Chondrocyte (in vitro differentiated cells): ENCODE results near the gene RCN2. TPM values are rescaled to one million over a fixed set of nuclear protein-coding genes. Genes with fewer than 3 reads are reported as not detected.
A peak's percentile ranks its signal among the peaks of the same experiment; 100 is the strongest.

Source experiments
- DNase-seq: peaks from one replicate; pipeline ENCODE4 v3.0.0; 2021; ENCODE audit warnings: mixed read lengths, low spot score
- H3K27ac Mint-ChIP-seq: one replicate; pipeline ENCODE4 v1.8.0; 2021; ENCODE audit warnings: mild to moderate bottlenecking, moderate library complexity, mixed read lengths; ENCODE audit not compliant: unreplicated experiment
- H3K27me3 Mint-ChIP-seq: 2 replicates; pipeline ENCODE4 v1.8.0; 2021; ENCODE audit warnings: low read depth, mixed read lengths
- H3K36me3 Mint-ChIP-seq: 2 replicates; pipeline ENCODE4 v1.8.0; 2021; ENCODE audit warnings: low read depth, mixed read lengths
- H3K4me1 Mint-ChIP-seq: 2 replicates; pipeline ENCODE4 v1.8.0; 2021; ENCODE audit warnings: low read depth, mild to moderate bottlenecking, mixed read lengths
- H3K4me3 Mint-ChIP-seq: one replicate; pipeline ENCODE4 v1.8.0; 2021; ENCODE audit warnings: mild to moderate bottlenecking, moderate library complexity, mixed read lengths; ENCODE audit not compliant: unreplicated experiment
- H3K9me3 Mint-ChIP-seq: 2 replicates; pipeline ENCODE4 v1.8.0; 2021; ENCODE audit warnings: low read depth, mixed read lengths
- CTCF ChIP-seq: fragments of 200-600 bp; sonication (generic); IDR thresholded peaks from 2 replicates; pipeline ENCODE4 v1.5.0; 2021; ENCODE audit warnings: antibody characterized with exemption, mild to moderate bottlenecking, moderate library complexity
- total RNA-seq: library from RNA; stranded (reverse); gene quantifications from 3 replicates; pipeline ENCODE4 v1.2.1, GENCODE V29; 2021

Gene RCN2
- total RNA-seq, 1 donor from 2014 or later = 72.1 TPM

- no peak for TF ChIP-seq CTCF
These were observed 51.2 kb downstream of the RCN2 start for GRCh38 chr15:76982756-76983155.

GRCh38 chr15:76983590-76984375 is 52.2 kb downstream of the RCN2 start:
- Mint-ChIP-seq H3K27ac (no peak overlapping the region), H3K36me3 (peaks cover 3% of the 10 kb centered on the region), H3K9me3 (no peaks in the 10 kb centered on the region), H3K4me3 (no peak overlapping the region), H3K4me1 (no peaks in the 10 kb centered on the region), H3K27me3 (peaks cover 5% of the 10 kb centered on the region)
- TF ChIP-seq CTCF = no peak
- no peak for DNase-seq

More at GRCh38 chr15:76982756-76983155, 51.2 kb downstream of the RCN2 start:
- H3K9me3 Mint-ChIP-seq = peaks cover 5% of the 10 kb centered on the region
- H3K4me1 Mint-ChIP-seq = no peaks in the 10 kb centered on the region
- no peak for DNase-seq
- H3K27me3 Mint-ChIP-seq = peaks cover 5% of the 10 kb centered on the region
- H3K27ac Mint-ChIP-seq = no peak overlapping the region
- H3K4me3 Mint-ChIP-seq = no peak overlapping the region
- H3K36me3 Mint-ChIP-seq = peaks cover 3% of the 10 kb centered on the region

- no peaks in the 10 kb centered on the region for H3K27me3 Mint-ChIP-seq
- DNase-seq = peak; percentile 36
- H3K36me3 Mint-ChIP-seq = no peaks in the 10 kb centered on the region
- TF ChIP-seq CTCF = no peak
- H3K4me1 Mint-ChIP-seq = no peaks in the 10 kb centered on the region
- H3K4me3 Mint-ChIP-seq = no peak overlapping the region
- no peak overlapping the region for H3K27ac Mint-ChIP-seq
- H3K9me3 Mint-ChIP-seq = no peaks in the 10 kb centered on the region
These were observed 55.2 kb downstream of the RCN2 start for GRCh38 chr15:76986743-76987142.

GRCh38 chr15:76987276-76987675 is 55.7 kb downstream of the RCN2 start:
- peak; percentile 21 for DNase-seq
- H3K9me3 Mint-ChIP-seq = no peaks in the 10 kb centered on the region
- no peaks in the 10 kb centered on the region for H3K4me1 Mint-ChIP-seq
- H3K27me3 Mint-ChIP-seq = no peaks in the 10 kb centered on the region
- no peak overlapping the region for H3K27ac Mint-ChIP-seq
- no peaks in the 10 kb centered on the region for H3K36me3 Mint-ChIP-seq
- H3K4me3 Mint-ChIP-seq = no peak overlapping the region
- TF ChIP-seq CTCF = no peak

DNA sequence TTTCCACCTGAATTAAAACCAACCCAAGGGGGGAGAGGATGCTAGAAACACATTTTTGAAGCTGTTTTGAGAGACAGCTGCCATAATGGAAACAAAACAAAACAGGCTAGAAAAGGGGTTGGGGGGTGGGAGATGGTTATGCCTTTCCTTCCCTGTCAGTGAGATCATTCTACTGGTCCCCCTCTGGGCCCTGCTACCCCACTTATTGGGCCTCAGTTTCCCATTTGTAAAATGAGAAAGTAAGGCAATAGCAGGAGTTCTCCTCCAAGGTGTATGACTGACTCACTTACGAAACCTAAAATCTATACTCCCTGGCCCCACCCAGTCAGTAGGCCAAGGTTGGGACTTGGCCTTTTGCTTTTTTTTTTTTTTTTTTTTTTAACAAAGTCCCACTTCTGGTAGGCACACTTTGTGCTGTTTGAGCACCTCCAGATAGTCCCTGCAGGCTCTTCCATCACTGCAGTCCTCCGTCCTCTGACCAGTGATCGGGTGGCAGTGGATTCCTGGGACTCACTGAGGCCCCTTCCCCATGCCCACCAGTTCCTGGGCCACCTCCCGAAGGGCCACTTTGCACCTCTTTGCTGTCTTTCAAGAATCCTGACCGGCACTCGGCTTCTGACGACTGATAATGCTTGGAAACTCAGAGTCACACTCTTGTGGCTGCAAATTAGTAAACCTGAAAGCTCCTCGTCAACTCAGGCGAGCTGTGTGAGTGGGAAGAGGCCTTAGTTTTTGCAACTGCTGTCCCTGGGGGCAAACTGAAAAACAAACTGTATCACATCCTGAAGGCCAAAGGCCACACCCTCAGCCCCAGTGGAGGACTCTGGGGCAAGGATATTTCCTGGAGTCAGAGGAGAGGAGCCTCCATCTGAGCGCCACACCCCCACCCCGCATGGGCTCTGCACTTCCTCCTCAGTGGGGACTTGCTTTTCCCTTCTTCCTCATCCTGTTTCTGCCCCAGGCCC is 56.6 kb downstream of the RCN2 start:
- no peak overlapping the region for H3K27ac Mint-ChIP-seq
- H3K27me3 Mint-ChIP-seq = no peaks in the 10 kb centered on the region
- no peaks in the 10 kb centered on the region for H3K9me3 Mint-ChIP-seq
- H3K4me1 Mint-ChIP-seq = no peaks in the 10 kb centered on the region
- peak; percentile 51 for DNase-seq
- H3K36me3 Mint-ChIP-seq = no peaks in the 10 kb centered on the region
- TF ChIP-seq CTCF = no peak
- H3K4me3 Mint-ChIP-seq = no peak overlapping the region
